Measurements from ENCODE around the gene WHRN.

The WHRN gene

DNA sequence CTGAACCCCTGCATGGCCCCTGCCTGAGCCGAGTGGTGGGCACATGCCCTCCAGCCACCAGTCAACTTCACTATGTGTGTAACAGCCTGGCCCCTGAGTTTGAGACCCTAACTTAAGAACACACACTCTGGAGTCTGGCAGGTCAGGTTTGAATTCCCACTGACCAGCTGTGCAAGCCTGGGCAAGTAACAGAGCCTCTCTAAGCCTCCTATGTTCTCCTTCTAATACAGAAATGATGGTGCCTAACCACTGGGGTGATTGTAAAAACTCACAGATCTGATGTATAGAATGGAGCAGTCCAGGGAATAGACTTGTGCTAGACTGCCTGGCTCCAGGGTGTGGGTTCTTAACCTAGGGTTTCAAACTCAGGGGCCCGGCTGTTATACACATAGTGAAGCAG, 100.7 kb downstream of the WHRN start:
- DNase-seq (ENCODE audit: extremely low read depth in 1 of 2, low read depth in 1 of 2), result no peak

GRCh38 chr9:114403153-114403756, 102.0 kb downstream of the WHRN start:
- DNase-seq (ENCODE audit: extremely low read depth in 1 of 2, low read depth in 1 of 2), result no peak

GRCh38 chr9:114401344-114401743, 103.9 kb downstream of the WHRN start:
- DNase-seq (ENCODE audit: extremely low read depth in 1 of 2, low read depth in 1 of 2), result no peak

- no peak for DNase-seq (ENCODE audit: extremely low read depth in 1 of 2, low read depth in 1 of 2)
These were observed 104.5 kb downstream of the WHRN start for GRCh38 chr9:114400772-114401171.

DNA sequence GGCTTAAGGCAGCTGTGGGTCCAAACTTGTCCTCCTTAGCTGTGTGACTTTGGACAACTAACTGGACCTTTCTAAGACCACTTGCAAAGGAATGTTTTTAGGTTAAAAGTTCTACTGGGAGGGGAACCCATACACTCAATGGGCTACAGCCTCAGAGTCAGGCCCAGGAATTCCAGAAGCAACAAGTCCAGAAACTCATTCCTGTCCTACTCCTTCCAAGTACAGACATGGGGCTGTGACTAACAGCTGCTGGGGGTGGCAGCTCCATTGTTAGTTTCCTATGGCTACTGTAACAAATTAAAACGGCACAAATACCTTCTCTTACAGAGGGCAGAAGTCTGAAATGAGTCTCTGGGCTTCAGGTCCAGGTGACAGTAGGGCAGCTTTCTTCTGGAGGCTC, 105.1 kb downstream of the WHRN start:
- DNase-seq (ENCODE audit: extremely low read depth in 1 of 2, low read depth in 1 of 2), result no peak

GRCh38 chr9:114399381-114399780, 105.9 kb downstream of the WHRN start:
- DNase-seq (ENCODE audit: extremely low read depth in 1 of 2, low read depth in 1 of 2), result no peak

DNA sequence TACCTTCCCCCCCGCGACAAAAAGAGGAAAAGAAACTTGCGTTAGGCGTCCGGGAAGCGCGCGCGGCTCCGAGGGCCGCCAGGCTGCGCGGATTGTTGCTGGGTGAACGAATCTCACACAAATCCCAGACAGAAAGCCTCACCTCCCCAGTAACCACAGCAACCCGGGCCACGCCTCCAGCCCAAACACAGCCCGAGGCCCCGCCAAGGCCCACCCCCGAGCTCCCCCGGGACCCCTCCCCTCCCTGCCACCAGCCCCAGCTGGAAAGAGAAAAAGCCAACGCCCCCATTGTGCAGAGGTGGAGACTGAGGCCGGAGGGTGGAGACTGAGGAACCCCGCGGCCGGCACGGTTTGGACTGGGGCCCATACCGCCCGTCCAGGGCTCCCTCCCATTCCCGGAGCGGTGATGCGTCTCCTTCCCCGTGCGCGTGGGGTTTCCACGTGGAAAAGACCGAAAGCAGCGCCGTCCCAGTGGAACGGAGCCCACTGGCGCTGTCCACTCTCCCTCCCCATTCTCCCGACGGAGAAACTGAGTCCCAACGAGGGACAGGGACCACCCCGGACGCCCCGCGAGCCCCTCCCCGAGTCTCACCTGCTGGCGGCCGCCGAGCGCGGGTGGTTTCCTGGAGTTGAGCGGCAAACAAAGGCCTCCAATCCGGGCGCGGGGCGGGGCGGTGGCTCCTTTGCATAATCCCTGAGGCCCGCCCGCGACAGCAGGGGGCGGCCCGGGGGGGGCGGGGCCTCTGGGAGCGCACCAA, 107.2 kb downstream of the WHRN start:
- peak; percentile 87 to 97 for DNase-seq (ENCODE audit: extremely low read depth in 1 of 2, low read depth in 1 of 2)

DNA sequence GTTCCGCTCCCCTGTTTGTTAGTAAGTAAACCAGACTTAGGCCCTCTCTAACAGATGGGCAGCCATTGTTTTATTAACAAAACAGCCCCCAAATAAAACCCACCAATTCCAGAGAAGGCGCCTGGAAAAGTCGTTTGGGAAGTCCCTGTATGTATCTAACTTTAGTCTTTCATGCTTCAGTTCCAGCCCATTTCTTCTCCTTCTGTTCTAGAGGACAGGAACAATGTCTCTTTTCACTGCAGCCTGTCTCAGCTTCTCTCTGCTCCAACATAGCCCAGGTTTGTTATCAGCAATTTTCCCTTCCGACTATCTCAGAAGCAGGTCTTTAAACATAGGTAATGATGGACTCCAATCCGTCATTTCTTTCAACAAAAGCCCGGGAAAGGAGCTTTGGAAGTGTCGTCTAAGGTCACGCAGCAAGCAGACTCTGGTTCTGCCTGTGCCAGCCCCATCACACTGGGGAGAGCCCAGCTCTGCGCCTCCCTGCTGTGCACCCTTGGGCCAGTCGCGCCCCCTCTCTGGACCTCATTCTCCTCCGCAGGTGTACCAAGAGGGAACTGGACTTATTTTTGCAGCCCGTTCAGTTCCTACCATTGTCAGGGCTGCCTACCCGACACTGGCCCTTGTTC, 107.9 kb downstream of the WHRN start:
- no peak for DNase-seq (ENCODE audit: extremely low read depth in 1 of 2, low read depth in 1 of 2)

- no peak for DNase-seq (ENCODE audit: extremely low read depth in 1 of 2, low read depth in 1 of 2)
These were observed 108.6 kb downstream of the WHRN start for GRCh38 chr9:114396558-114397218.

- no peak for DNase-seq (ENCODE audit: extremely low read depth in 1 of 2, low read depth in 1 of 2)
These were observed 109.5 kb downstream of the WHRN start for GRCh38 chr9:114395768-114396167.

GRCh38 chr9:114395334-114395617, 110.0 kb downstream of the WHRN start:
- no peak for DNase-seq (ENCODE audit: extremely low read depth in 1 of 2, low read depth in 1 of 2)

DNA sequence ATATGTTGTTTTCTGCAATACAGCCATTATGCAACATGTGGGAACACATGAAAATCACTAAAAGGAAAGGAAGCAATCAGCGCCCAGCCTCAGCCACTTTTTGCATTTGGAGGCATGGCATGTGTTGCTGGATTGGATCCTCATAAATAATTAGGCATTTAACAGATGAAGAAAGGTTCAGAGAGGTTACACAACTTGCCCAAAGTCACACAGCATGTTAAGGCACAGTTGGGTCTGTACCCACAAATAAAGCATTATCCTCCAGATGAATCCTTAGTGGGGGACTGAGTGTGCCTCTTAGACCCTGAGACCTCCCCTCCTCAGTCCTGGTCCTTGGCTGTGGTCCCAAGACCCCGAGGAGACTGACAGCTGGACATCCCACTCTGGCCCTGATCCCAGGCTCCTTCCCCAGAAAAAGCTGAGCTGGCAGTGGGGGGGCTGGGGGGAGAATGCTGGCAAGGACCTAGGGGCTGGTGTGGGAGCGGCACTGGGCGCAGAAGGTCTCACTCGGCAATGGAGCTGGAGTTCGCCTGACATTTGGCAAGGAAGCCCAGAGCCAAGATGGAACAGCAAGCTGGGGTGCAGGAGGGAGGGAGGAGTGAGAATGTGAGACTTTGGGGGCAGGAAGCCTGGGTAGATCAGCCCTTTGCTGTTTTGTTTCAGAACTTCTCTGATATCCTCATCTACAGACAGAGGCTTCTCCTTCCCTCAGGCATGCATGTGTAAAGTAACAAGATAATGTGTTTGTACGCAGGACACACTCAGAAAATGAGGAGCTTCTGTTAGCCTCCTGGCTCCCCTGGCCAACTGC, 110.5 kb downstream of the WHRN start:
- DNase-seq (ENCODE audit: extremely low read depth in 1 of 2, low read depth in 1 of 2), result no peak

DNA sequence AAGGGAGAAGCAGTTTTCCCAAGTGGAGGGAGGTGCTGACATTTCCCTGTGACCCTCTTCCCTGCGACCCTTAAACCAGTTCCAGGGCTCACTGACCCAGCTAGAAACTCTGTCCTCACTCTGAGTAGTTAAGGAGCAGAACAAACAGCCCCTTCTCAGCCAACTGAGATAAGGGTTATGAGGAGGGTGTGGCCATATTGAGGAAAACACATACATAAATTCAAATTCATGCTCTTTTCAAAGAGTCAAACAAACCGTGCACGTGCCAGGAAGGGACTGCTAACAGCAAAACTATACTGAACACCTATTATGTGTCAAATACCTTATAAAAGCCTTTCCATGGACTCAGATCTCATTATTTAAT, 112.5 kb downstream of the WHRN start:
- no peak for DNase-seq (ENCODE audit: extremely low read depth in 1 of 2, low read depth in 1 of 2)

- no peak for DNase-seq (ENCODE audit: extremely low read depth in 1 of 2, low read depth in 1 of 2)
These were observed 114.3 kb downstream of the WHRN start for GRCh38 chr9:114390952-114391351.

DNA sequence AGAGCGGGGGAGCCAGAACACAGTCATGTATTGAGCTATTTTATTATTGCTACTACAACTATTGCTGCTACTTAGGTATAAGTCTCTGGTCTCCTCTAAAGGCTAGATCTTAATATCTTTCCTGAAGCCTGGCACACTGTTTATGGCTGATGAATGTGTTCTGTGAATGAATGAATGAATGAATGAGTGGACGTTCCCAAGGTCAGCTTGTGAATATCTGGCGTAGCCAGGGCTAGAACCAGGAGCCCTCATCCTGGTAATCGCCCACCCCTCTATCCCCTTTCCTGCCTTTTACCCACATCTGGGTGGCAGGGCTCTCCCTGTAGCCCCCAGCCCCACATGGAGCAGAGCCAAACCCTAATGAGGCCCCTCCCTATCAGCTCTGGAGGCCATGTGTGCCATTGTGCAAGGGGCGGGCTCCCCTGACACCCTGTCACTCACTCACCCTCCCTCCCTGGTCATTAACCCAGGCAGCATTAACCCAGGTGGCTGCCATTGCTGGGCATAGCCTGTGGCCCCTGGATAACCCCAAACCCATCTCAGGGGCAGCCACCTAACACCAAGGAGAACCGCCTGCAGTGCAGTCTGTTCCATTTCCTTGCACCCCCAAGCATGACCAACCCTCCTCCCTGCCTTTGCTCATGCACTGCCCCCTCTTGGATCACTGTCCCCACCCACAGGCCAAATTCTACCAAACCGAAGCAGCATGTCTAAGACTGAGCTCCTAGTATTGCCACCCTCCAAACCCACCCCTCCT, 115.5 kb downstream of the WHRN start:
- DNase-seq (ENCODE audit: extremely low read depth in 1 of 2, low read depth in 1 of 2), result no peak

- DNase-seq (ENCODE audit: extremely low read depth in 1 of 2, low read depth in 1 of 2), result no peak
These were observed 116.4 kb downstream of the WHRN start for GRCh38 chr9:114388764-114389375.

GRCh38 chr9:114388357-114388682, 117.0 kb downstream of the WHRN start:
- no peak for DNase-seq (ENCODE audit: extremely low read depth in 1 of 2, low read depth in 1 of 2)

DNA sequence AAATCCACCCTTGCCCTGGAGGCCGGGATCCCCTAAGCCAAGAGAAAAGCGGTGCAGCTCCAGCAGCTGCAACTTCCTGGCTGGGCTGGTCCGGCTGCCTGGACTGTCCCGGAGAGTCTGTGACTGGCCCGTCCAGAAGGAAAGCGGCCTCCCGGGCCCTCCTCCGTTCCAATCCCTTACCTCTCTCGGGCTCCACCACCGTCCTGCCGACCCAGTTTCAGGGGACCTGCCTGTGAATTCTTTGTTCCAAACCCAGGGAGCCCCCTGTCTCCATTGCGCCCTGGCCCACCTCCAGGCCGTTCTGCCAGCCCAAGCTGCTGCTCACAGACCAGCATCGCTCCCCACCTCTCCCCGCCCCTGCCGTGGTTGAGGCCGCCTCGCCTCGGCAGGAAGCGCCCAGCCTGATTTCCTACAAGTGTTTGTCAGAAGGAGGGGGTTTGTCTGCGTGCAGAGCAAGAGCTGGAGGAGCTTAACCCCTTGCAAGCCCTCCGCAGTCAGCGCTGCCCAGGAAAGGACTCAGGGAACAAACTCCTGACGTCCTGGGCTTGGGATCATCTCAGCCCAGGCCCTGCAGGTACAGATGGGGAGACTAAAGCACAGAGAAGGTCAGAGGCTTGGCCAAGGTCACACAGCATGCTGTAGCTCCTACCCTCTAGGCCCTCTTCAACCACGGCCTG, 117.5 kb downstream of the WHRN start, which contains the start of gene AKNA:
Gene AKNA, minus strand, starts transcription at position 303 of the 677 bp plus-strand sequence. CDS start 6,649 bp downstream, outside the sequence.
- peak; percentile 70 to 72 for DNase-seq (ENCODE audit: extremely low read depth in 1 of 2, low read depth in 1 of 2)

GRCh38 chr9:114386886-114387679, 118.2 kb downstream of the WHRN start:
- DNase-seq (ENCODE audit: extremely low read depth in 1 of 2, low read depth in 1 of 2), result no peak
